Colonic mucosa (tissue), 4 donors: Measurements from ENCODE around the gene CDKN1A. TPM values are rescaled to one million over a fixed set of nuclear protein-coding genes. Genes with fewer than 3 reads are reported as not detected.

Experiments used
- DNase-seq: peaks from one replicate; pipeline ENCODE4 v3.0.0-alpha.2; 2020
- H3K27ac ChIP-seq: fragments of 200-600 bp; one replicate; pipeline ENCODE4 v1.8.0; 2021
- H3K27me3 ChIP-seq: fragments of 200-600 bp; one replicate; pipeline ENCODE4 v1.8.0; 2021
- H3K36me3 ChIP-seq: fragments of 200-600 bp; one replicate; pipeline ENCODE4 v1.8.0; 2021
- H3K4me1 ChIP-seq: fragments of 200-600 bp; one replicate; pipeline ENCODE4 v1.8.0; 2021; ENCODE audit warnings: mild to moderate bottlenecking
- H3K4me3 ChIP-seq: fragments of 200-600 bp; one replicate; pipeline ENCODE4 v1.8.0; 2021
- H3K9ac ChIP-seq, 2 donors: one replicate each; pipeline ENCODE4 v1.7.0; 2013; ENCODE audit warnings: control low read depth in 2 of 2, low read depth in 2 of 2, low read length in 2 of 2
- H3K9me3 ChIP-seq: fragments of 200-600 bp; one replicate; pipeline ENCODE4 v1.8.0; 2021
- CTCF ChIP-seq: fragments of 200-600 bp; IDR thresholded peaks from one replicate; pipeline ENCODE4 v1.8.0; 2022; ENCODE audit warnings: antibody characterized with exemption, mild to moderate bottlenecking
- intact Hi-C: fragments of 100-400 bp; cut with DNase I; formaldehyde crosslinking; loops from one replicate; pipeline ENCODE4 v1.14.1; 2022
- total RNA-seq, 2 donors: library from RNA; stranded (reverse); fragmentation: NEBNext Ultra II Directional in 1 of 2; extraction: Animal tissue kit (Norgen Biotek cat#: 25700) in 1 of 2; gene quantifications; one replicate each; pipeline ENCODE4 v1.2.1, GENCODE V29; 2021
- donor health status: healthy.
- donor health status: DM: no; HTN: no; CAD: no.
- donor health status: DM: no; HTN: no; CAD: no.

CDKN1A gene
- total RNA-seq, 2 donors from 2014 or later: 157 to 286 TPM

GRCh38 chr6:36634317-36635108 lies 44.0 kb upstream of the CDKN1A start:
- TF ChIP-seq CTCF: no peak
- Histone ChIP-seq H3K36me3 (no peaks in the 10 kb centered on the region), H3K9me3 (no peaks in the 10 kb centered on the region), H3K27ac (peak overlapping the region; percentile 1), H3K9ac (peak overlapping the region in 1 of 2 donors; percentile 1), H3K4me3 (no peak overlapping the region), H3K4me1 (peaks cover 6% of the 10 kb centered on the region), H3K27me3 (no peaks in the 10 kb centered on the region)
- no peak for DNase-seq
- intact Hi-C loops: no loop called here

- intact Hi-C loops: no loop called here
- Histone ChIP-seq H3K27me3 (no peaks in the 10 kb centered on the region), H3K4me1 (peaks cover 6% of the 10 kb centered on the region), H3K4me3 (no peak overlapping the region), H3K27ac (no peak overlapping the region), H3K9ac (no peak overlapping the region), H3K36me3 (no peaks in the 10 kb centered on the region), H3K9me3 (no peaks in the 10 kb centered on the region)
- no peak for DNase-seq
- TF ChIP-seq CTCF: no peak
Observed at GRCh38 chr6:36636283-36636682, 42.2 kb upstream of the CDKN1A start.

- H3K9ac ChIP-seq: no peak overlapping the region
- H3K4me3 ChIP-seq: no peak overlapping the region
- TF ChIP-seq CTCF: no peak
- peaks cover 6% of the 10 kb centered on the region for H3K4me1 ChIP-seq
- H3K36me3 ChIP-seq: no peaks in the 10 kb centered on the region
- no peak for DNase-seq
- intact Hi-C loops: no loop called here
- H3K27ac ChIP-seq: no peak overlapping the region
- no peaks in the 10 kb centered on the region for H3K27me3 ChIP-seq
- H3K9me3 ChIP-seq: no peaks in the 10 kb centered on the region
Observed at GRCh38 chr6:36636687-36637418, 41.7 kb upstream of the CDKN1A start.

- peaks cover 9% of the 10 kb centered on the region for H3K4me1 ChIP-seq
Observed at GRCh38 chr6:36638579-36638978, 39.9 kb upstream of the CDKN1A start.

More at GRCh38 chr6:36638579-36638978, 39.9 kb upstream of the CDKN1A start:
- no peak overlapping the region for H3K9ac ChIP-seq
- no peak overlapping the region for H3K27ac ChIP-seq
- no peaks in the 10 kb centered on the region for H3K36me3 ChIP-seq
- H3K27me3 ChIP-seq: no peaks in the 10 kb centered on the region
- H3K9me3 ChIP-seq: no peaks in the 10 kb centered on the region
- intact Hi-C loops: no loop called here
- TF ChIP-seq CTCF: no peak
- no peak overlapping the region for H3K4me3 ChIP-seq
- DNase-seq: no peak
